ENCODE measurements around the gene PAPSS1.

- TF ChIP-seq POLR2A (IDR thresholded peaks at IDR 0.05), result no peak
- TF ChIP-seq, protein P1, sequence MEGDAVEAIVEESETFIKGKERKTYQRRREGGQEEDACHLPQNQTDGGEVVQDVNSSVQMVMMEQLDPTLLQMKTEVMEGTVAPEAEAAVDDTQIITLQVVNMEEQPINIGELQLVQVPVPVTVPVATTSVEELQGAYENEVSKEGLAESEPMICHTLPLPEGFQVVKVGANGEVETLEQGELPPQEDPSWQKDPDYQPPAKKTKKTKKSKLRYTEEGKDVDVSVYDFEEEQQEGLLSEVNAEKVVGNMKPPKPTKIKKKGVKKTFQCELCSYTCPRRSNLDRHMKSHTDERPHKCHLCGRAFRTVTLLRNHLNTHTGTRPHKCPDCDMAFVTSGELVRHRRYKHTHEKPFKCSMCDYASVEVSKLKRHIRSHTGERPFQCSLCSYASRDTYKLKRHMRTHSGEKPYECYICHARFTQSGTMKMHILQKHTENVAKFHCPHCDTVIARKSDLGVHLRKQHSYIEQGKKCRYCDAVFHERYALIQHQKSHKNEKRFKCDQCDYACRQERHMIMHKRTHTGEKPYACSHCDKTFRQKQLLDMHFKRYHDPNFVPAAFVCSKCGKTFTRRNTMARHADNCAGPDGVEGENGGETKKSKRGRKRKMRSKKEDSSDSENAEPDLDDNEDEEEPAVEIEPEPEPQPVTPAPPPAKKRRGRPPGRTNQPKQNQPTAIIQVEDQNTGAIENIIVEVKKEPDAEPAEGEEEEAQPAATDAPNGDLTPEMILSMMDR (IDR thresholded peaks at IDR 0.05), result no peak
- no peak for TF ChIP-seq POLR2AphosphoS5 (IDR thresholded peaks at IDR 0.05)
Observed at GRCh38 chr4:107643021-107643420, 77.0 kb downstream of the PAPSS1 start.
